Suprapubic skin (tissue), 3 donors: ENCODE measurements around the gene LRIF1.

Experiments
- CTCF ChIP-seq, 2 donors: fragments of 200-600 bp in 1 of 2; fragments of 450-650 bp in 1 of 2; sonication (generic) in 1 of 2; IDR thresholded peaks; one replicate each; pipeline ENCODE4 v1.5.1; 2016 to 2019; ENCODE audit warnings: antibody characterized with exemption in 2 of 2, mild to moderate bottlenecking in 1 of 2, moderate library complexity in 1 of 2
- POLR2A ChIP-seq, 2 donors: fragments of 450-650 bp; IDR thresholded peaks; one replicate each; pipeline ENCODE4 v1.6.1; 2017; ENCODE audit warnings: antibody characterized with exemption in 2 of 2, mild to moderate bottlenecking in 2 of 2, moderate library complexity in 2 of 2

GRCh38 chr1:110975265-110975664 is 11.5 kb upstream of the LRIF1 start:
- no peak for TF ChIP-seq CTCF (IDR thresholded peaks at IDR 0.05)
- no peak for TF ChIP-seq POLR2A (IDR thresholded peaks at IDR 0.05)
